ENCODE measurements around the gene SURF6.
"Not testable (repeated sequence)": the region's sequence is repeated elsewhere in the genome, so short reads cannot be mapped to it uniquely, and the experiment has no call there.

The SURF6 gene

GRCh38 chr9:133335924-133336811, at the start of gene SURF6:
Gene SURF6 (minus strand): TSS chr9:133336188. CDS start chr9:133336132, 56 bp downstream.
- peak; percentile 92 for DNase-seq

- no peak for DNase-seq
Measured at GRCh38 chr9:133385452-133385851, 49.5 kb upstream of the SURF6 start.

- DNase-seq = no peak
Measured at GRCh38 chr9:133384736-133385321, 48.8 kb upstream of the SURF6 start.

- no peak for DNase-seq
Measured at GRCh38 chr9:133383438-133383837, 47.5 kb upstream of the SURF6 start.

GRCh38 chr9:133382507-133383141, 46.6 kb upstream of the SURF6 start:
- DNase-seq = no peak

- DNase-seq = no peak
Measured at GRCh38 chr9:133380734-133381133, 44.7 kb upstream of the SURF6 start.

- DNase-seq = no peak
Measured at GRCh38 chr9:133379153-133380086, 43.4 kb upstream of the SURF6 start.

GRCh38 chr9:133378408-133378962, 42.5 kb upstream of the SURF6 start:
- DNase-seq = no peak

- DNase-seq = no peak
Measured at GRCh38 chr9:133377721-133378216, 41.8 kb upstream of the SURF6 start.

- DNase-seq = not testable (repeated sequence)
Measured at GRCh38 chr9:133377280-133377679, 41.3 kb upstream of the SURF6 start.

GRCh38 chr9:133375724-133376654, 40.0 kb upstream of the SURF6 start, which contains the start of the genes STKLD1 and SURF4:
Gene STKLD1 (plus strand): TSS chr9:133376366. CDS start chr9:133376474, 108 bp downstream.
Gene SURF4 (minus strand): TSS chr9:133376060. CDS start chr9:133375969, 91 bp downstream.
- DNase-seq = peak; percentile 95

- no peak for DNase-seq
Measured at GRCh38 chr9:133375116-133375723, 39.2 kb upstream of the SURF6 start.

- DNase-seq = no peak
Measured at GRCh38 chr9:133374612-133375115, 38.7 kb upstream of the SURF6 start.

GRCh38 chr9:133372144-133372543, 36.2 kb upstream of the SURF6 start:
- no peak for DNase-seq

- DNase-seq = no peak
Measured at GRCh38 chr9:133371261-133371711, 35.3 kb upstream of the SURF6 start.

GRCh38 chr9:133370685-133371084, 34.7 kb upstream of the SURF6 start:
- no peak for DNase-seq

GRCh38 chr9:133369933-133370332, 33.9 kb upstream of the SURF6 start:
- DNase-seq = no peak

- no peak for DNase-seq
Measured at GRCh38 chr9:133369422-133369821, 33.4 kb upstream of the SURF6 start.

- DNase-seq = no peak
Measured at GRCh38 chr9:133368249-133368881, 32.4 kb upstream of the SURF6 start.

All from COR-L47 (cell line).